Breast epithelium (tissue), 4 donors: ENCODE data around the gene FRMPD2. TPM values are rescaled to one million over a fixed set of nuclear protein-coding genes. Genes with fewer than 3 reads are reported as not detected.

ENCODE experiments used
- DNase-seq, 2 donors: peaks; one replicate each; pipeline ENCODE4 v3.0.0-alpha.2; 2019; ENCODE audit warnings: low spot score in 2 of 2
- H3K27ac ChIP-seq, 2 donors: fragments of 200-600 bp; sonication (generic) in 1 of 2; one replicate each; pipeline ENCODE4 v1.5.1; 2016 to 2019; ENCODE audit warnings: mild to moderate bottlenecking in 1 of 2
- H3K27me3 ChIP-seq, 2 donors: fragments of 200-600 bp; sonication (generic) in 1 of 2; one replicate each; pipeline versions ENCODE4 v1.5.1 to v1.6.0; 2017 to 2019; ENCODE audit warnings: control low read depth in 1 of 2, mild to moderate bottlenecking in 1 of 2
- H3K36me3 ChIP-seq: fragments of 200-600 bp; one replicate; pipeline ENCODE4 v1.5.1; 2019
- H3K4me1 ChIP-seq, 2 donors: fragments of 200-600 bp; sonication (generic); one replicate each; pipeline ENCODE4 v1.5.1; 2016 to 2019; ENCODE audit warnings: control low read depth in 1 of 2
- H3K4me3 ChIP-seq, 3 donors: fragments of 200-600 bp; sonication (generic); 1 replicate in 2 of 3; 2 replicates in 1 of 3; pipeline ENCODE4 v1.5.1; 2016 to 2019; ENCODE audit warnings: mild to moderate bottlenecking in 3 of 3, moderate library complexity in 2 of 3
- H3K9me3 ChIP-seq, 2 donors: fragments of 200-600 bp; sonication (generic) in 1 of 2; one replicate each; pipeline ENCODE4 v1.5.1; 2016 to 2019; ENCODE audit warnings: control low read depth in 1 of 2
- CTCF ChIP-seq, 3 donors: fragments of 450-650 bp; IDR thresholded peaks; one replicate each; pipeline ENCODE4 v1.5.1; 2016 to 2017; ENCODE audit warnings: antibody characterized with exemption in 3 of 3, mild to moderate bottlenecking in 3 of 3, moderate library complexity in 3 of 3
- POLR2A ChIP-seq: fragments of 450-650 bp; IDR thresholded peaks from one replicate; pipeline ENCODE4 v1.6.1; 2016; ENCODE audit warnings: antibody characterized with exemption, mild to moderate bottlenecking, moderate library complexity
- POLR2AphosphoS5 ChIP-seq, 3 donors: sonication (generic); formaldehyde crosslinking; IDR thresholded peaks; one replicate each; pipeline ENCODE4 v1.6.1; 2017; ENCODE audit warnings: antibody characterized with exemption in 3 of 3
- intact Hi-C: fragments of 100-400 bp; cut with DNase I; formaldehyde crosslinking; loops from one replicate; pipeline ENCODE4 v1.15.1; 2023; ENCODE audit warnings: low total_unique reads
- total RNA-seq, 3 donors: library from RNA; depleted of rRNA; stranded (reverse); fragments of >200 nt; gene quantifications; one replicate each; pipeline ENCODE4 v1.1.0, GENCODE V29; 2016

The FRMPD2 gene
- total RNA-seq, 3 donors from 2014 or later = 1.9 to 4.6 TPM; not detected in 1

GRCh38 chr10:48309711-48310226, 35.3 kb upstream of the FRMPD2 start:
- TF ChIP-seq CTCF (IDR thresholded peaks at IDR 0.05) = no peak
- no peak for TF ChIP-seq POLR2AphosphoS5 (IDR thresholded peaks at IDR 0.05)
- no peak for TF ChIP-seq POLR2A
- Histone ChIP-seq H3K27ac (no peak overlapping the region), H3K36me3 (no peaks in the 10 kb centered on the region), H3K27me3 (no peaks in the 10 kb centered on the region), H3K9me3 (no peaks in the 10 kb centered on the region), H3K4me3 (no peak overlapping the region), H3K4me1 (no peaks in the 10 kb centered on the region)
- intact Hi-C loops = no loop called here
- no peak for DNase-seq

GRCh38 chr10:48307711-48308018, 33.2 kb upstream of the FRMPD2 start:
- Histone ChIP-seq H3K9me3 (no peaks in the 10 kb centered on the region), H3K36me3 (no peaks in the 10 kb centered on the region), H3K27ac (peak overlapping the region in 1 of 2 donors; percentile 97), H3K4me3 (peak overlapping the region; percentile 85 to 96 (median 92)), H3K27me3 (no peaks in the 10 kb centered on the region), H3K4me1 (no peaks in the 10 kb centered on the region)
- DNase-seq = no peak
- TF ChIP-seq CTCF (IDR thresholded peaks at IDR 0.05) (no peak), POLR2A (no peak), POLR2AphosphoS5 (IDR thresholded peaks at IDR 0.05) (no peak)
- intact Hi-C loops = no loop called here

GRCh38 chr10:48306870-48307710, 32.6 kb upstream of the FRMPD2 start:
- intact Hi-C loops = no loop called here
- no peaks in the 10 kb centered on the region for H3K36me3 ChIP-seq
- no peaks in the 10 kb centered on the region for H3K4me1 ChIP-seq
- H3K27me3 ChIP-seq = no peaks in the 10 kb centered on the region
- H3K4me3 ChIP-seq = peak overlapping the region; percentile 85 to 96 (median 92)
- DNase-seq = peak in 1 of 2 donors; percentile 60
- H3K27ac ChIP-seq = peak overlapping the region; percentile 97 to 98
- no peaks in the 10 kb centered on the region for H3K9me3 ChIP-seq
- TF ChIP-seq CTCF (IDR thresholded peaks at IDR 0.05) = no peak
- no peak for TF ChIP-seq POLR2AphosphoS5 (IDR thresholded peaks at IDR 0.05)
- no peak for TF ChIP-seq POLR2A

- TF ChIP-seq CTCF (IDR thresholded peaks at IDR 0.05) (no peak), POLR2AphosphoS5 (IDR thresholded peaks at IDR 0.05) (peak; percentile 48 to 84 (median 66)), POLR2A (peak; percentile 53)
These were observed 31.9 kb upstream of the FRMPD2 start, which contains the start of gene MAPK8 for GRCh38 chr10:48306265-48306869. TSS of gene MAPK8 (plus strand) at chr10:48306677. CDS start at chr10:48401661, 94,984 bp downstream.

GRCh38 chr10:48305905-48306264, 31.4 kb upstream of the FRMPD2 start:
- Histone ChIP-seq H3K4me1 (no peaks in the 10 kb centered on the region), H3K9me3 (no peaks in the 10 kb centered on the region), H3K4me3 (peak overlapping the region; percentile 85 to 96 (median 92)), H3K36me3 (no peaks in the 10 kb centered on the region), H3K27me3 (no peaks in the 10 kb centered on the region), H3K27ac (peak overlapping the region; percentile 97 to 98)
- no peak for DNase-seq
- no peak for TF ChIP-seq CTCF (IDR thresholded peaks at IDR 0.05)
- intact Hi-C loops = no loop called here

More at GRCh38 chr10:48306265-48306869, 31.9 kb upstream of the FRMPD2 start, which contains the start of gene MAPK8:
- intact Hi-C loops = no loop called here
- Histone ChIP-seq H3K27me3 (no peaks in the 10 kb centered on the region), H3K9me3 (no peaks in the 10 kb centered on the region), H3K27ac (peak within 1 kb of the TSS; percentile 97 to 98), H3K4me1 (no peaks in the 10 kb centered on the region), H3K4me3 (peak within 1 kb of the TSS; percentile 85 to 96 (median 92)), H3K36me3 (no peaks in the 10 kb centered on the region)
- DNase-seq = peak; percentile 79 to 88
